Activated T-helper 1 cell treated with anti-CD3 and anti-CD28 coated beads, Interleukin-12 subunit alpha, Interleukin-12 subunit beta, Interleukin-2, Interleukin-4 antibody, amounts not matched to agents 30 ng/mL and 10 ng/mL and 1 ng/mL, durations not matched to agents 14 hours and 24 hours and 36 hours (primary cell): ENCODE measurements around the gene MAP2K3. TPM values are rescaled to one million over a fixed set of nuclear protein-coding genes. Genes with fewer than 3 reads are reported as not detected.

ENCODE experiments used
- total RNA-seq: library from RNA; stranded (reverse); gene quantifications from 2 replicates; pipeline ENCODE4 v1.2.3, GENCODE V29; 2022

MAP2K3 gene
- total RNA-seq, 1 donor from 2014 or later: 185 TPM

Other genes starting within 250 kb of the MAP2K3 start
- gene USP22, start 241.7 kb upstream of the MAP2K3 start, total RNA-seq: 147 and 152 TPM in 2 replicates
- gene DHRS7B, start 157.7 kb upstream of the MAP2K3 start, total RNA-seq: 20.0 and 23.6 TPM in 2 replicates
- 33.5 and 35.6 TPM in 2 replicates for gene TMEM11, start 70.5 kb upstream of the MAP2K3 start, total RNA-seq
- gene NATD1, start 31.3 kb upstream of the MAP2K3 start, total RNA-seq: 1.6 and 1.7 TPM in 2 replicates
- gene KCNJ12, start 91.6 kb downstream of the MAP2K3 start, total RNA-seq: not detected in 2 replicates